Measurements from ENCODE around the gene MATN3.

MATN3 gene

GRCh38 chr2:19993731-19994130, 18.7 kb downstream of the MATN3 start:
- no peak for DNase-seq

- no peak for DNase-seq
Observed at GRCh38 chr2:19991895-19992294, 20.6 kb downstream of the MATN3 start.

- DNase-seq, result no peak
Observed at GRCh38 chr2:19990416-19990728, 22.1 kb downstream of the MATN3 start.

- DNase-seq, result peak; percentile 41
Observed at GRCh38 chr2:19989667-19990415, 22.6 kb downstream of the MATN3 start, which contains the start of gene WDR35. WDR35 (minus strand) TSS chr2:19990105; CDS start chr2:19990015, 90 bp downstream.

- no peak for DNase-seq
Observed at GRCh38 chr2:19989342-19989666, 23.2 kb downstream of the MATN3 start.

- DNase-seq, result no peak
Observed at GRCh38 chr2:19988600-19988999, 23.9 kb downstream of the MATN3 start.

- DNase-seq, result no peak
Observed at GRCh38 chr2:19987936-19988335, 24.5 kb downstream of the MATN3 start.

- no peak for DNase-seq
Observed at GRCh38 chr2:19982268-19982667, 30.2 kb downstream of the MATN3 start.

GRCh38 chr2:19979932-19980331, 32.5 kb downstream of the MATN3 start:
- no peak for DNase-seq

GRCh38 chr2:19973466-19973865, 39.0 kb downstream of the MATN3 start:
- no peak for DNase-seq

GRCh38 chr2:19971691-19972090, 40.8 kb downstream of the MATN3 start:
- no peak for DNase-seq

- no peak for DNase-seq
Observed at GRCh38 chr2:19963386-19963785, 49.1 kb downstream of the MATN3 start.

GRCh38 chr2:19955544-19956422, 56.7 kb downstream of the MATN3 start:
- DNase-seq, result no peak

GRCh38 chr2:19949071-19949470, 63.4 kb downstream of the MATN3 start:
- no peak for DNase-seq

GRCh38 chr2:19947184-19947940, 65.1 kb downstream of the MATN3 start:
- no peak for DNase-seq

GRCh38 chr2:19944205-19944845, 68.1 kb downstream of the MATN3 start:
- DNase-seq, result no peak

GRCh38 chr2:19943189-19943588, 69.3 kb downstream of the MATN3 start:
- DNase-seq, result no peak

GRCh38 chr2:19942199-19942598, 70.3 kb downstream of the MATN3 start:
- no peak for DNase-seq
